Gastrocnemius medialis (tissue), 4 donors: ENCODE measurements around the gene BOLA2B. TPM values are rescaled to one million over a fixed set of nuclear protein-coding genes. Genes with fewer than 3 reads are reported as not detected.

Experiments used
- ATAC-seq, 2 donors: fragments of 150-250 bp; one replicate each; pipeline ENCODE4 v1.9.1; 2016
- DNase-seq, 2 donors: peaks; one replicate each; pipeline ENCODE4 v3.0.0-alpha.2; 2019
- H3K27ac ChIP-seq, 4 donors: fragments of 200-600 bp; sonication (generic); 1 replicate in 1 of 4; 2 replicates in 3 of 4; pipeline ENCODE4 v1.5.1; 2016 to 2018; ENCODE audit warnings: mild to moderate bottlenecking in 2 of 4, moderate library complexity in 1 of 4
- H3K27me3 ChIP-seq, 3 donors: fragments of 200-600 bp; sonication (generic) in 2 of 3; 1 replicate in 1 of 3; 2 replicates in 2 of 3; pipeline versions ENCODE4 v1.5.1 to v1.6.0; 2016 to 2019; ENCODE audit warnings: mild to moderate bottlenecking in 1 of 3, moderate library complexity in 1 of 3
- H3K36me3 ChIP-seq, 2 donors: fragments of 200-600 bp; sonication (generic) in 1 of 2; one replicate each; pipeline ENCODE4 v1.5.1; 2017 to 2018
- H3K4me1 ChIP-seq, 2 donors: fragments of 200-600 bp; sonication (generic) in 1 of 2; one replicate each; pipeline ENCODE4 v1.5.1; 2016 to 2017; ENCODE audit warnings: mild to moderate bottlenecking in 2 of 2
- H3K4me3 ChIP-seq, 4 donors: fragments of 200-600 bp; sonication (generic) in 3 of 4; 1 replicate in 1 of 4; 2 replicates in 3 of 4; pipeline ENCODE4 v1.5.1; 2016 to 2019; ENCODE audit warnings: mild to moderate bottlenecking in 2 of 4
- H3K9me3 ChIP-seq, 3 donors: fragments of 200-600 bp; sonication (generic) in 2 of 3; 1 replicate in 1 of 3; 2 replicates in 2 of 3; pipeline ENCODE4 v1.5.1; 2016 to 2019
- CTCF ChIP-seq, 5 experiments: fragments of 450-650 bp in 3 of 5; fragments of 200-600 bp in 2 of 5; sonication (generic) in 2 of 5; IDR thresholded peaks in 4 of 5; conservative IDR thresholded peaks in 1 of 5; 1 replicate in 4 of 5; 2 replicates in 1 of 5; pipeline ENCODE4 v1.5.1; 2016 to 2019; ENCODE audit warnings: antibody characterized with exemption in 5 of 5, mild to moderate bottlenecking in 3 of 5, moderate library complexity in 3 of 5
- POLR2A ChIP-seq, 2 donors: fragments of 450-650 bp; IDR thresholded peaks; one replicate each; pipeline ENCODE4 v1.6.1; 2017; ENCODE audit warnings: antibody characterized with exemption in 2 of 2, mild to moderate bottlenecking in 2 of 2, moderate library complexity in 2 of 2
- in situ Hi-C, 4 donors: fragments of 200-750 bp; cut with MboI; loops; one replicate each; pipeline versions ENCODE4 v1.15.0 to v1.8.0; 2017; ENCODE audit warnings: low sequenced_read_pairs in 4 of 4
- intact Hi-C: fragments of 100-400 bp; cut with DNase I; formaldehyde crosslinking; loops from one replicate; pipeline ENCODE4 v1.15.1; 2023; ENCODE audit warnings: low total_unique reads
- total RNA-seq, 4 donors: library from RNA; depleted of rRNA; stranded (reverse); fragments of >200 nt; gene quantifications; one replicate each; pipeline versions ENCODE4 v1.1.0 to v1.2.3, GENCODE V29; 2016

BOLA2B gene
- total RNA-seq, 4 donors from 2014 or later = 96.7 to 228 (median 140) TPM

DNA sequence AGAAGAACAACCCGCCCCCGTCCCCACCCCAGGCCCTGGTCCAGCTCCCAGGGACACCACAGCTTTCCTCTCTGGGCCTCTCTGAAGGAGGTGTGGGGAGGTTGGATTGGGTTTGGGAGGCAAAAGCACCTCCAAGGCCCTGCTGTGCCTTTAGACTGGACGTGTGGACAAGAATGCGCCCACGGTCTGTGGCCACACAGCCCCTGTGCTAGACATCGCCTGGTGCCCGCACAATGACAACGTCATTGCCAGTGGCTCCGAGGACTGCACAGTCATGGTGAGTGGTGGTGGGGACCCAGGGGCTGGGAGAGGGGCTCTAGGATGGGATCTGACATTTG lies 7.1 kb downstream of the BOLA2B start:
- in situ Hi-C loops = loop anchor here in 1 of 4 donors (10.0 kb wide), 2 partner anchors 82 to 142 kb away; no protein-coding TSS in a partner anchor
- intact Hi-C loops = no loop called here
- H3K27me3 ChIP-seq = no peaks in the 10 kb centered on the region
- peaks cover 3 to 7% of the 10 kb centered on the region in 2 donors for H3K4me1 ChIP-seq
- ATAC-seq (no peak), DNase-seq (no peak)
- no peaks in the 10 kb centered on the region for H3K9me3 ChIP-seq
- H3K4me3 ChIP-seq = no peak overlapping the region
- no peak for TF ChIP-seq POLR2A (IDR thresholded peaks at IDR 0.05)
- TF ChIP-seq CTCF (IDR thresholded peaks at IDR 0.05 in 4 of 5, conservative IDR thresholded peaks at IDR 0.05 in 1 of 5) = no peak
- no peak overlapping the region for H3K27ac ChIP-seq
- no peaks in the 10 kb centered on the region for H3K36me3 ChIP-seq

DNA sequence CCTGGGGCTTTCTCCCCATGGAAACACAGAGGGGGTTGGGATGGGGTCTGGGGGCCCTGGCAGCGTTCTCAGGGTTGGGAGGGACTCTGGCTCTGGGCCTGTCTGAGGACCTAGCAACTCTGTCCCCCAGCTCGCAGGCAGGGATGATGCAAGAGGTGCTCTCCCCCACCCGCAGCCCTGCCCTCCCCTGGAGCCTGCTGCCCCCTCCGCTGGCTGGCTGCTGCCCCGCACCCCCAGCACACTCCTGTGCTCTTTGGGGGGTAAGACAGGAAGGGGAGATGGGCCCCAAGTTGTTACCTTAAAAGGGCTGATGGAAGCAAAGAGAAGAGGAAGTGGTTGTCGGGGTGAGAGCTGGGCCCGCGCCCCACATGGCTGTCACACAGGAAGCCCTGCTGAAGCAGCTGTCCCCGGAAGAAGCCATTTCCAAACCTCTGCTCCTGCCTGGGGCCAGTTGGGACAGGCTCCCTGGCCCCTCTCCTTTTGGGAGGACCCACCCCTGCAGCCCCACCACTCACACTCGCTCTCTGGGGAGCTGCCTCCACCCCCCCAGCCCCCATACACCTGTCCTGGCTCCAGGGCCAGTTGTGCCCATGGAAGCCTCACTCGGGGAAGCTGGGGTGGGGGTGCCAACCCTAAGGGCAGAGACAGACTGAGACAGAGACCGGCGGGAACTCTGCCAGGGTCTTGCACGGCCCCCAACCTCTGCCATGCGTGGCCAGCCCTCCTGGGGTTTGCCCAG lies 7.6 kb downstream of the BOLA2B start:
- in situ Hi-C loops = loop anchor here in 1 of 4 donors (10.0 kb wide), 2 partner anchors 81 to 141 kb away; no protein-coding TSS in a partner anchor
- no peak for ATAC-seq
- intact Hi-C loops = no loop called here

DNA sequence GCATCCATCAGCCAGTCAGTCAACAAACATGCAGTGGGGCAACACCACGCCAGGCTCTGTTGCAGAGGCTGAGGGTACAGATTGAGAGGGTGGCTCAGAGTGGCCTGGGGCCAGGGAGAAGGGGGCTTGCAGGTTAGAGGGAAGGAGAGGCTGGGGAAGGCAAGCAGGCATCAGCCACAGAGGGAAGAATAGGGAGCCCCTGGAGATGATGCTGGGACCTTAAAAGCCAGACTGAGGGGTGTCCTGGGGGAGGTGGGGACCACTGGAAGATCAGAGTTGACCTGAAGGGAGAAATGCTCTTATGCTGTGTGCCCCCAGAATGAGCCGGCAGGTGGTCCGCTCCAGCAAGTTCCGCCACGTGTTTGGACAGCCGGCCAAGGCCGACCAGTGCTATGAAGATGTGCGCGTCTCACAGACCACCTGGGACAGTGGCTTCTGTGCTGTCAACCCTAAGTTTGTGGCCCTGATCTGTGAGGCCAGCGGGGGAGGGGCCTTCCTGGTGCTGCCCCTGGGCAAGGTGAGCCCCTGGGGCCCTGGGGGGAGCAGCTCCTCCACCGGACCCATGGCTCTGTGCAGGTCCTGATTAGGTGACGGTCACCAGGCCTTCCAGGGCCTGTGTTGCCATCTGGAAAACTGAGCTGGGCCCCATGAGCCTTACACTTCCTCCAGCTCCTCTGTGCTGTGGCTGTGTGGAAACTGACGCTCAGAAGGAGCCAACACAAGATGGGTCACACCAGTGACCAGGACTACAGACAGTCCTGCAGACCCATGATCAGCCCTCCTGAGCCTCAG lies 8.4 kb downstream of the BOLA2B start:
- in situ Hi-C loops (loop anchor here in 1 of 4 donors (10.0 kb wide), 2 partner anchors 80 to 140 kb away; no protein-coding TSS in a partner anchor), intact Hi-C loops (no loop called here)
- no peak for ATAC-seq
- H3K4me3 ChIP-seq = peak overlapping the region in 1 of 4 donors; percentile 55
- no peak overlapping the region for H3K27ac ChIP-seq
- no peaks in the 10 kb centered on the region for H3K27me3 ChIP-seq
- H3K36me3 ChIP-seq = no peaks in the 10 kb centered on the region
- DNase-seq = no peak
- H3K9me3 ChIP-seq = no peaks in the 10 kb centered on the region
- TF ChIP-seq POLR2A (IDR thresholded peaks at IDR 0.05) (no peak), CTCF (IDR thresholded peaks at IDR 0.05 in 4 of 5, conservative IDR thresholded peaks at IDR 0.05 in 1 of 5) (no peak)
- peaks cover 3 to 7% of the 10 kb centered on the region in 2 donors for H3K4me1 ChIP-seq

More for the DNA sequence above, 7.6 kb downstream of the BOLA2B start:
- H3K27ac ChIP-seq = no peak overlapping the region
- H3K4me3 ChIP-seq = no peak overlapping the region
- TF ChIP-seq POLR2A (IDR thresholded peaks at IDR 0.05) (no peak), CTCF (IDR thresholded peaks at IDR 0.05 in 4 of 5, conservative IDR thresholded peaks at IDR 0.05 in 1 of 5) (no peak)
- no peaks in the 10 kb centered on the region for H3K27me3 ChIP-seq
- H3K4me1 ChIP-seq = peaks cover 3 to 7% of the 10 kb centered on the region in 2 donors
- H3K9me3 ChIP-seq = no peaks in the 10 kb centered on the region
- H3K36me3 ChIP-seq = no peaks in the 10 kb centered on the region
- DNase-seq = peak in 1 of 2 donors; percentile 46

DNA sequence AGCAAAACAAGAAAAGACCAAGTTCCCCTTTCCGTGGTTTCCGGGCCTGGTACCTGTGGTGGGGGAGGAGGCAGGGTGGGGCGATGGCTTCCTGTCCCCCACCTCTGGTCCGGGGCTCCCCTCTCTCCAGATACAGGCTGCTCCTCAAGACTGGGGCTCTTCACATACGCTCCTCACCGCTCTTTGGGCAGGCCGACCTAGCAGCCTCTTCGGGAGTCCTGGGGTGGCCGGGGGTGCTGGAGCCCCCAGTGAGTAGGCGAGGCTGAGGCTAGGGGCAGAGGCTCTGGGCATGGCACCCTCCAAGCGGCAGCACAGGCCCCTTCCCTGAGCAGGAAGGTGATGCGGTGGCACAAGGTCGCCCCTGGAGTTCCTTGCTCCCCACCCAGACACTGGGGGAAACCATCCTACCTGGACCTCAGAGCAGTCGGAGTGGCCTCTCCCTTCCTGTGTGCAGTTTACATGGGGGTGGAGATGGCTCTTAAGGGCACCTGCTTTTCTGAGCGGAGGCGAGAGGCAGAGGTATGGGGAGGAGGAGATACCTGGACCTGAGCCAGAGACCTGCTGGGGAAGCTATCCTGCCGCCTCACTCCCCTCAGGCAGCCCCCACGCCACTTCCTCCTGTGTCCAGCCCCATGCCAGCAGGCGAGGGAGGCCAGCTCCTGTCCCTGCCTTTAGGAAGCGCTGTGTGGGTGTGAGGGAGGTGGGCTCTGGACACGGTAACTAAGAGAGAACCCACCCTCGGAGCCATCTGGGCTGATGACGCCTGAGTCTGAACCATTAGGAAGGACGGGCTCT lies 9.2 kb downstream of the BOLA2B start:
- TF ChIP-seq POLR2A (IDR thresholded peaks at IDR 0.05) (no peak), CTCF (IDR thresholded peaks at IDR 0.05 in 4 of 5, conservative IDR thresholded peaks at IDR 0.05 in 1 of 5) (no peak)
- intact Hi-C loops (no loop called here), in situ Hi-C loops (loop anchor here in 1 of 4 donors (10.0 kb wide), 2 partner anchors 79 to 139 kb away; no protein-coding TSS in a partner anchor)
- Histone ChIP-seq H3K36me3 (no peaks in the 10 kb centered on the region), H3K4me1 (peaks cover 3 to 7% of the 10 kb centered on the region in 2 donors), H3K9me3 (no peaks in the 10 kb centered on the region), H3K4me3 (peak overlapping the region in 2 of 4 donors; percentile 55 to 61), H3K27ac (no peak overlapping the region), H3K27me3 (no peaks in the 10 kb centered on the region)
- no peak for ATAC-seq
- DNase-seq = peak in 1 of 2 donors; percentile 17
